Activated T-helper 17 cell treated with anti-CD3 and anti-CD28 coated beads, Interleukin-2, amount 50 U/mL, for 72 hours (primary cell): ENCODE measurements around the gene IKZF5. TPM values are rescaled to one million over a fixed set of nuclear protein-coding genes. Genes with fewer than 3 reads are reported as not detected.

Experiments
- ATAC-seq: fragments of 150-1000 bp; cut with Tn5 transposase; replicated peaks from 2 replicates; pipeline ENCODE4 v1.10.0; 2021; ENCODE audit warnings: mild to moderate bottlenecking, moderate library complexity
- H3K27ac Mint-ChIP-seq: one replicate; pipeline ENCODE4 v1.8.0; 2022; ENCODE audit warnings: mixed read lengths
- H3K27me3 Mint-ChIP-seq: one replicate; pipeline ENCODE4 v1.8.0; 2022; ENCODE audit warnings: mixed read lengths
- H3K36me3 Mint-ChIP-seq: one replicate; pipeline ENCODE4 v1.8.0; 2022; ENCODE audit warnings: low read depth, mild to moderate bottlenecking, mixed read lengths
- H3K4me1 Mint-ChIP-seq: one replicate; pipeline ENCODE4 v1.8.0; 2022; ENCODE audit warnings: mixed read lengths
- H3K4me3 Mint-ChIP-seq: one replicate; pipeline ENCODE4 v1.8.0; 2022; ENCODE audit warnings: mild to moderate bottlenecking, mixed read lengths
- H3K9me3 Mint-ChIP-seq: one replicate; pipeline ENCODE4 v1.8.0; 2022; ENCODE audit warnings: mixed read lengths
- total RNA-seq, 2 donors: library from RNA; stranded (reverse); gene quantifications; one replicate each; pipeline ENCODE4 v1.2.3, GENCODE V29; 2022

IKZF5 gene
- total RNA-seq, 2 donors from 2014 or later = 15.0 to 18.4 TPM

GRCh38 chr10:122980209-122981065 is 28.2 kb downstream of the IKZF5 start, which contains the start of gene PSTK:
Gene PSTK, plus strand, starts transcription at chr10:122980401. Its CDS starts 79 bp downstream, at chr10:122980480.
- no peaks in the 10 kb centered on the region for H3K9me3 Mint-ChIP-seq
- peaks cover 16% of the 10 kb centered on the region for H3K4me1 Mint-ChIP-seq
- peak within 1 kb of the TSS; percentile 90 for H3K4me3 Mint-ChIP-seq
- peak within 1 kb of the TSS; percentile 93 for H3K27ac Mint-ChIP-seq
- peak; percentile 98 for ATAC-seq
- H3K36me3 Mint-ChIP-seq = peaks cover 18% of the 10 kb centered on the region
- no peaks in the 10 kb centered on the region for H3K27me3 Mint-ChIP-seq

GRCh38 chr10:122974543-122975064 is 34.0 kb downstream of the IKZF5 start:
- ATAC-seq = no peak
- Mint-ChIP-seq H3K9me3 (no peaks in the 10 kb centered on the region), H3K4me1 (no peaks in the 10 kb centered on the region), H3K27ac (no peak overlapping the region), H3K4me3 (no peak overlapping the region), H3K27me3 (peaks cover 5% of the 10 kb centered on the region), H3K36me3 (no peaks in the 10 kb centered on the region)

- Mint-ChIP-seq H3K27ac (no peak overlapping the region), H3K36me3 (no peaks in the 10 kb centered on the region), H3K9me3 (peaks cover 3% of the 10 kb centered on the region), H3K4me1 (no peaks in the 10 kb centered on the region), H3K4me3 (no peak overlapping the region), H3K27me3 (peaks cover 5% of the 10 kb centered on the region)
- no peak for ATAC-seq
These were observed 34.6 kb downstream of the IKZF5 start for GRCh38 chr10:122974023-122974422.

GRCh38 chr10:122968698-122969097 is 39.9 kb downstream of the IKZF5 start:
- Mint-ChIP-seq H3K27ac (no peak overlapping the region), H3K36me3 (no peaks in the 10 kb centered on the region)

GRCh38 chr10:122966879-122967278 is 41.7 kb downstream of the IKZF5 start:
- Mint-ChIP-seq H3K4me1 (no peaks in the 10 kb centered on the region), H3K9me3 (peaks cover 14% of the 10 kb centered on the region), H3K27ac (no peak overlapping the region), H3K4me3 (no peak overlapping the region), H3K36me3 (no peaks in the 10 kb centered on the region), H3K27me3 (peaks cover 19% of the 10 kb centered on the region)
- ATAC-seq = no peak

More at GRCh38 chr10:122968698-122969097, 39.9 kb downstream of the IKZF5 start:
- no peak for ATAC-seq
- H3K4me3 Mint-ChIP-seq = no peak overlapping the region
- no peaks in the 10 kb centered on the region for H3K4me1 Mint-ChIP-seq
- peaks cover 16% of the 10 kb centered on the region for H3K27me3 Mint-ChIP-seq
- H3K9me3 Mint-ChIP-seq = peaks cover 14% of the 10 kb centered on the region

- H3K27ac Mint-ChIP-seq = no peak overlapping the region
- H3K27me3 Mint-ChIP-seq = peaks cover 10% of the 10 kb centered on the region
- H3K4me1 Mint-ChIP-seq = no peaks in the 10 kb centered on the region
- peak; percentile 80 for ATAC-seq
- no peaks in the 10 kb centered on the region for H3K36me3 Mint-ChIP-seq
- no peak overlapping the region for H3K4me3 Mint-ChIP-seq
- peaks cover 7% of the 10 kb centered on the region for H3K9me3 Mint-ChIP-seq
These were observed 46.2 kb downstream of the IKZF5 start for GRCh38 chr10:122962405-122962804.

- Mint-ChIP-seq H3K9me3 (no peaks in the 10 kb centered on the region), H3K36me3 (peaks cover 17% of the 10 kb centered on the region), H3K4me1 (peaks cover 14% of the 10 kb centered on the region), H3K27me3 (peaks cover 3% of the 10 kb centered on the region), H3K27ac (no peak overlapping the region), H3K4me3 (no peak overlapping the region)
- no peak for ATAC-seq
These were observed 51.1 kb downstream of the IKZF5 start for GRCh38 chr10:122957474-122957873.

- no peak overlapping the region for H3K4me3 Mint-ChIP-seq
- peaks cover 25% of the 10 kb centered on the region for H3K36me3 Mint-ChIP-seq
- H3K27ac Mint-ChIP-seq = no peak overlapping the region
- peaks cover 19% of the 10 kb centered on the region for H3K4me1 Mint-ChIP-seq
- no peak for ATAC-seq
- H3K27me3 Mint-ChIP-seq = no peaks in the 10 kb centered on the region
- H3K9me3 Mint-ChIP-seq = no peaks in the 10 kb centered on the region
These were observed 52.7 kb downstream of the IKZF5 start for GRCh38 chr10:122955892-122956291.

GRCh38 chr10:122954731-122955050 is 53.9 kb downstream of the IKZF5 start:
- peak overlapping the region; percentile 84 for H3K4me3 Mint-ChIP-seq
- H3K27ac Mint-ChIP-seq = no peak overlapping the region
- H3K36me3 Mint-ChIP-seq = peaks cover 33% of the 10 kb centered on the region

GRCh38 chr10:122953902-122954730 is 54.5 kb downstream of the IKZF5 start, which contains the start of gene C10orf88:
Gene C10orf88, minus strand, starts transcription at chr10:122954227. Its CDS starts 49 bp downstream, at chr10:122954178.
- Mint-ChIP-seq H3K4me1 (peaks cover 19% of the 10 kb centered on the region), H3K27me3 (no peaks in the 10 kb centered on the region), H3K27ac (peak within 1 kb of the TSS; percentile 91), H3K4me3 (peak within 1 kb of the TSS; percentile 84), H3K36me3 (peaks cover 39% of the 10 kb centered on the region), H3K9me3 (no peaks in the 10 kb centered on the region)
- peak; percentile 98 for ATAC-seq

More at GRCh38 chr10:122954731-122955050, 53.9 kb downstream of the IKZF5 start:
- ATAC-seq = no peak
- Mint-ChIP-seq H3K9me3 (no peaks in the 10 kb centered on the region), H3K4me1 (peaks cover 19% of the 10 kb centered on the region), H3K27me3 (no peaks in the 10 kb centered on the region)

GRCh38 chr10:122949296-122949695 is 59.3 kb downstream of the IKZF5 start:
- no peak for ATAC-seq
- H3K9me3 Mint-ChIP-seq = no peaks in the 10 kb centered on the region
- no peak overlapping the region for H3K4me3 Mint-ChIP-seq

More at GRCh38 chr10:122949296-122949695, 59.3 kb downstream of the IKZF5 start:
- peaks cover 18% of the 10 kb centered on the region for H3K4me1 Mint-ChIP-seq
- H3K36me3 Mint-ChIP-seq = peaks cover 66% of the 10 kb centered on the region
- H3K27me3 Mint-ChIP-seq = no peaks in the 10 kb centered on the region
- no peak overlapping the region for H3K27ac Mint-ChIP-seq

Other genes with a start within 250 kb of the IKZF5 start
- 1 to 10 TPM; 2.6 to 3.3 TPM for gene CUZD1, start 162.9 kb downstream of the IKZF5 start, total RNA-seq
- gene FAM24B, start 129.2 kb downstream of the IKZF5 start, total RNA-seq = 10 to 100 TPM; 10.1 to 14.8 TPM
- not detected for gene FAM24A, start 98.2 kb downstream of the IKZF5 start, total RNA-seq
- 10 to 100 TPM; 12.2 to 13.3 TPM for gene C10orf88, start 54.6 kb downstream of the IKZF5 start, total RNA-seq
- gene PSTK, start 28.4 kb downstream of the IKZF5 start, total RNA-seq = 1 to 10 TPM; 2.8 to 5.0 TPM
- 10 to 100 TPM; 25.1 to 30.6 TPM for gene ACADSB, start 211 bp upstream of the IKZF5 start, total RNA-seq
- under 1 TPM in 1 of 2 donors, not detected in 1; 0.21 TPM for gene HMX3, start 127.2 kb upstream of the IKZF5 start, total RNA-seq
- gene HMX2, start 139.3 kb upstream of the IKZF5 start, total RNA-seq = under 1 TPM in 1 of 2 donors, not detected in 1; 0.19 TPM
- 100 to 1,000 TPM; 311 to 324 TPM for gene BUB3, start 145.6 kb upstream of the IKZF5 start, total RNA-seq